Endodermal cell (in vitro differentiated cells): ENCODE data around the gene PLAC8L1. TPM values are rescaled to one million over a fixed set of nuclear protein-coding genes. Genes with fewer than 3 reads are reported as not detected.

Experiments used
- DNase-seq: peaks from one replicate; pipeline ENCODE4 v3.0.0-alpha.2; 2017
- H3K27ac ChIP-seq: 2 replicates; pipeline ENCODE4 v1.5.1; 2013; ENCODE audit warnings: mild to moderate bottlenecking, low read depth, low read length, moderate library complexity
- H3K27me3 ChIP-seq: 2 replicates; pipeline ENCODE4 v1.6.1; 2013; ENCODE audit warnings: mild to moderate bottlenecking, low read length, moderate library complexity; ENCODE audit not compliant: insufficient read depth, control insufficient read depth, poor library complexity, severe bottlenecking
- H3K36me3 ChIP-seq: 2 replicates; pipeline ENCODE4 v1.7.0; 2013; ENCODE audit warnings: mild to moderate bottlenecking, low read length, moderate library complexity; ENCODE audit not compliant: control insufficient read depth, insufficient read depth
- H3K4me1 ChIP-seq: one replicate; pipeline ENCODE4 v1.7.0; 2013; ENCODE audit warnings: low read length; ENCODE audit not compliant: control insufficient read depth, insufficient read depth
- H3K4me3 ChIP-seq: 2 replicates; pipeline ENCODE4 v1.5.1; 2013; ENCODE audit warnings: mild to moderate bottlenecking, low read length, moderate library complexity
- H3K9ac ChIP-seq: 2 replicates; pipeline ENCODE4 v1.6.1; 2013; ENCODE audit warnings: mild to moderate bottlenecking, low read length, moderate library complexity; ENCODE audit not compliant: poor library complexity, severe bottlenecking; ENCODE audit errors: extremely low read depth
- H3K9me3 ChIP-seq: 2 replicates; pipeline ENCODE4 v1.6.1; 2013; ENCODE audit warnings: mild to moderate bottlenecking, low read length, moderate library complexity; ENCODE audit not compliant: control insufficient read depth
- H3K27ac Mint-ChIP-seq: 2 replicates; pipeline ENCODE4 v1.8.0; 2020; ENCODE audit warnings: mixed read lengths
- H3K27me3 Mint-ChIP-seq: 2 replicates; pipeline ENCODE4 v1.8.0; 2021; ENCODE audit warnings: mild to moderate bottlenecking, mixed read lengths; ENCODE audit not compliant: insufficient read depth
- H3K36me3 Mint-ChIP-seq: 2 replicates; pipeline ENCODE4 v1.8.0; 2020; ENCODE audit warnings: low read depth, mixed read lengths
- H3K4me1 Mint-ChIP-seq: 2 replicates; pipeline ENCODE4 v1.8.0; 2020; ENCODE audit warnings: mixed read lengths
- H3K4me3 Mint-ChIP-seq: 2 replicates; pipeline ENCODE4 v1.8.0; 2020; ENCODE audit warnings: mild to moderate bottlenecking, moderate library complexity, mixed read lengths
- H3K9me3 Mint-ChIP-seq: 2 replicates; pipeline ENCODE4 v1.8.0; 2020; ENCODE audit warnings: mild to moderate bottlenecking, mixed read lengths
- WGBS, 2 experiments: methylation state at CpG; one replicate each; pipeline versions ENCODE4 v1.1.5 to v1.1.7; 2013; ENCODE audit warnings: missing lambda C conversion rate in 2 of 2, mixed read lengths in 1 of 2; ENCODE audit not compliant: insufficient coverage in 1 of 2, insufficient read length in 1 of 2; 5-methylcytosine and 5-hydroxymethylcytosine counted together
- total RNA-seq, 2 donors: library from RNA; stranded (reverse); fragmentation: NEBNext Ultra II Directional in 1 of 2; extraction: Animal tissue kit (Norgen Biotek cat#: 25700) in 1 of 2; gene quantifications; 2 replicates in 1 of 2; 3 replicates in 1 of 2; pipeline ENCODE4 v1.2.1, GENCODE V29; 2021
- TF ChIP-seq, protein P1 (sequence below): fragments of 200-600 bp; sonication (generic); conservative IDR thresholded peaks from 2 replicates; pipeline ENCODE4 v1.5.0; 2021; ENCODE audit warnings: antibody characterized with exemption, mild to moderate bottlenecking

Gene PLAC8L1
- total RNA-seq, 2 donors from 2014 or later, result 1.00 to 1.5 TPM

DNA sequence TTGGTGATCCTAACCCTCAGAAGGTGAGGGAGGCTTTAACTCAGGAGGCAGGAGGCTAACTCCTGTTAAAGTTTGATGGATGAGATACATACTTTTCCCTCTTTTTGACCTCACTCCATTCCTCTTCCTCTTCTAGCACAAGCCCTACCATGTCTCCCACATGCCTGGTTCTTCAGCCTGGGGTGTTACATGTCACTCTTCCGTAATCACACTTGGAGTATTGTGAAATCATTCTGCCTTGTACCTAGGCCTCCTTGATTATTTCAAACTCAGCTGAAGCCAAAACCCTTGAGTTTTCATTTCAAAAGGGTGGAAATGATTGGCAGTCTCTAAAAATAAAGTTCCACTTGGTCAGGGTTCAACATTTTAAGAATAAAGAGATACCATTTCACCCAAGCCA lies 1.8 kb downstream of the PLAC8L1 start:
- Mint-ChIP-seq H3K9me3 (no peaks in the 10 kb centered on the region), H3K27ac (no peak overlapping the region), H3K4me3 (no peak overlapping the region), H3K4me1 (no peaks in the 10 kb centered on the region), H3K36me3 (no peaks in the 10 kb centered on the region), H3K27me3 (no peaks in the 10 kb centered on the region)
- no peak overlapping the region for H3K9ac ChIP-seq
- H3K4me1 ChIP-seq, result no peaks in the 10 kb centered on the region
- no peak for DNase-seq
- H3K4me3 ChIP-seq, result no peak overlapping the region
- no peaks in the 10 kb centered on the region for H3K27me3 ChIP-seq
- WGBS, 2 experiments, result 95 to 100% methylated on average over 1 of the region's 1 CpG
- no peaks in the 10 kb centered on the region for H3K9me3 ChIP-seq
- H3K36me3 ChIP-seq, result peaks cover 6% of the 10 kb centered on the region
- no peak overlapping the region for H3K27ac ChIP-seq
- TF ChIP-seq, protein P1, sequence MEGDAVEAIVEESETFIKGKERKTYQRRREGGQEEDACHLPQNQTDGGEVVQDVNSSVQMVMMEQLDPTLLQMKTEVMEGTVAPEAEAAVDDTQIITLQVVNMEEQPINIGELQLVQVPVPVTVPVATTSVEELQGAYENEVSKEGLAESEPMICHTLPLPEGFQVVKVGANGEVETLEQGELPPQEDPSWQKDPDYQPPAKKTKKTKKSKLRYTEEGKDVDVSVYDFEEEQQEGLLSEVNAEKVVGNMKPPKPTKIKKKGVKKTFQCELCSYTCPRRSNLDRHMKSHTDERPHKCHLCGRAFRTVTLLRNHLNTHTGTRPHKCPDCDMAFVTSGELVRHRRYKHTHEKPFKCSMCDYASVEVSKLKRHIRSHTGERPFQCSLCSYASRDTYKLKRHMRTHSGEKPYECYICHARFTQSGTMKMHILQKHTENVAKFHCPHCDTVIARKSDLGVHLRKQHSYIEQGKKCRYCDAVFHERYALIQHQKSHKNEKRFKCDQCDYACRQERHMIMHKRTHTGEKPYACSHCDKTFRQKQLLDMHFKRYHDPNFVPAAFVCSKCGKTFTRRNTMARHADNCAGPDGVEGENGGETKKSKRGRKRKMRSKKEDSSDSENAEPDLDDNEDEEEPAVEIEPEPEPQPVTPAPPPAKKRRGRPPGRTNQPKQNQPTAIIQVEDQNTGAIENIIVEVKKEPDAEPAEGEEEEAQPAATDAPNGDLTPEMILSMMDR, result no peak

DNA sequence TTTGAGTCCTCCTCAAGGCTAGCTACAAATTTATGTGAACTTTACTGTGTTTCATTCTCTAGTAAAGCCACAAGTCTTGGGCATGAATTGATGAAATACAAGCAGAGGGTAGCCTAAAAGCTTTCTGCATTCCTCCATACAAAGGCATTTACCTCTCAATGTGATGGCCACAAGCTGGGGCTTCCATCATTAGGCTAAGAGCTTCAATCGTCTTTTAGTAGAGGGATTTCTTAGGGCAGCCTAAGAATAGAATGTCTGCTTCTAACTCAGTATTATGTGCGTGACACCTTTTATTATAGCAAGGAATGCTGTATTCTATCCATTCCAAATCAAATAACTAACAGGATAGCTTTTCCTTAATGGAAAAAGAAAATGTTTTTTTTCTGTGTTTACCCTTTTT lies 3.7 kb downstream of the PLAC8L1 start:
- Mint-ChIP-seq H3K27me3 (no peaks in the 10 kb centered on the region), H3K4me3 (no peak overlapping the region), H3K27ac (no peak overlapping the region), H3K4me1 (no peaks in the 10 kb centered on the region), H3K36me3 (no peaks in the 10 kb centered on the region), H3K9me3 (no peaks in the 10 kb centered on the region)
- TF ChIP-seq, protein P1, result no peak
- Histone ChIP-seq H3K27ac (peak overlapping the region; percentile 36), H3K9ac (no peak overlapping the region), H3K9me3 (no peaks in the 10 kb centered on the region), H3K4me3 (no peak overlapping the region), H3K4me1 (no peaks in the 10 kb centered on the region), H3K36me3 (peaks cover 6% of the 10 kb centered on the region), H3K27me3 (no peaks in the 10 kb centered on the region)
- 93% methylated on average over 2 of the region's 2 CpGs; no CpG with 5 or more reads in 1 of the 2 experiments for WGBS, 2 experiments
- DNase-seq, result no peak

DNA sequence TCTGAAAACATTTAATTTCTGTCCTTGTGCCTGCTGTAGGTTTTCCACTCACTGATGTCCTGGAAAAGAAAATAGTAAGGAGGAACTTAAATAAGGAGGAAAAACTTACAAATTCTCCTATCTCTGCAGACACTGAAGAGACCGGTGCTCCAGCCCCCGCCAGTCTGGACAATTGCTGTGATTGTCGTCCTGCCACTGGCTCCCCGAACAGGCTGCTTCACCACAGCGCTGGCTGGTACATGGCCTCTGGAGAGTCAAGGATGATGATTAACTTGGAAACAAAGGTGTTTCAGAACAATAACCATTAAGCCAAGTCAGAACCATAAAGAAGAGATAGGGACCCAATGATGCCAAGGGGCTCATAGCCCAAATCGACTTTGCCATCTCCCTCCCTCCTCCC lies 7.3 kb downstream of the PLAC8L1 start:
- Histone ChIP-seq H3K9me3 (no peaks in the 10 kb centered on the region), H3K27ac (no peak overlapping the region), H3K4me1 (peaks cover 7% of the 10 kb centered on the region), H3K36me3 (no peaks in the 10 kb centered on the region), H3K9ac (no peak overlapping the region), H3K4me3 (no peak overlapping the region), H3K27me3 (no peaks in the 10 kb centered on the region)
- WGBS, 2 experiments, result 97 to 100% methylated on average over 3 to 6 of the region's 6 CpGs
- no peak for DNase-seq
- H3K27me3 Mint-ChIP-seq, result no peaks in the 10 kb centered on the region
- peaks cover 17% of the 10 kb centered on the region for H3K4me1 Mint-ChIP-seq
- no peak overlapping the region for H3K4me3 Mint-ChIP-seq
- H3K36me3 Mint-ChIP-seq, result no peaks in the 10 kb centered on the region
- H3K9me3 Mint-ChIP-seq, result no peaks in the 10 kb centered on the region
- TF ChIP-seq, protein P1, result no peak
- no peak overlapping the region for H3K27ac Mint-ChIP-seq
